Measurements from ENCODE around the gene PHKA2.

Gene PHKA2

GRCh38 chrX:18938710-18939109, 45.2 kb downstream of the PHKA2 start:
- no peak overlapping the region for H3K4ac ChIP-seq (ENCODE audit: low read depth, low read length)
- H4K5ac ChIP-seq (ENCODE audit: low read length) = no peak overlapping the region
- H4K8ac ChIP-seq (ENCODE audit: low read depth, low read length) = no peak overlapping the region
- H3K4me2 ChIP-seq (ENCODE audit: low read length) = no peak overlapping the region
- H3K18ac ChIP-seq (ENCODE audit: low read length) = no peak overlapping the region
- no peak for DNase-seq
- no peak overlapping the region for H2AK5ac ChIP-seq (ENCODE audit: low read length)
- H3K79me2 ChIP-seq (ENCODE audit: control insufficient read depth, insufficient read depth, low read length) = no peaks in the 10 kb centered on the region
- no peak overlapping the region for H3K9ac ChIP-seq (ENCODE audit: low read length)
- H2BK5ac ChIP-seq (ENCODE audit: low read length) = no peak overlapping the region
- H3K79me1 ChIP-seq (ENCODE audit: low read length) = no peaks in the 10 kb centered on the region
- no peaks in the 10 kb centered on the region for H3K27me3 ChIP-seq (ENCODE audit: insufficient read depth, low read length, poor library complexity)
- no peak overlapping the region for H3K23ac ChIP-seq (ENCODE audit: low read length)
- H3K36me3 ChIP-seq (ENCODE audit: control insufficient read depth, insufficient read depth, low read length) = no peaks in the 10 kb centered on the region
- no peaks in the 10 kb centered on the region for H3K4me1 ChIP-seq (ENCODE audit: control insufficient read depth, low read depth, low read length)
- no CpG with 5 or more reads among the region's 3 CpGs for WGBS (ENCODE audit: extremely low coverage, insufficient coverage, low lambda C conversion rate)
- no peak overlapping the region for H3K27ac ChIP-seq (ENCODE audit: low read depth, low read length)
- H3K56ac ChIP-seq (ENCODE audit: low read length) = no peak overlapping the region
- H2BK15ac ChIP-seq (replicated peaks; ENCODE audit: low read depth) = no peak overlapping the region
- H3K4me3 ChIP-seq (ENCODE audit: low read length) = no peak overlapping the region
- H2BK120ac ChIP-seq (ENCODE audit: low read depth, low read length) = no peak overlapping the region

GRCh38 chrX:18937173-18937572, 46.7 kb downstream of the PHKA2 start:
- H3K56ac ChIP-seq (ENCODE audit: low read length) = no peak overlapping the region
- H3K4me2 ChIP-seq (ENCODE audit: low read length) = no peak overlapping the region
- H3K27ac ChIP-seq (ENCODE audit: low read depth, low read length) = no peak overlapping the region
- no peaks in the 10 kb centered on the region for H3K27me3 ChIP-seq (ENCODE audit: insufficient read depth, low read length, poor library complexity)
- H4K5ac ChIP-seq (ENCODE audit: low read length) = no peak overlapping the region
- no peak overlapping the region for H2BK5ac ChIP-seq (ENCODE audit: low read length)
- no peaks in the 10 kb centered on the region for H3K4me1 ChIP-seq (ENCODE audit: control insufficient read depth, low read depth, low read length)
- H3K4me3 ChIP-seq (ENCODE audit: low read length) = no peak overlapping the region
- H3K18ac ChIP-seq (ENCODE audit: low read length) = no peak overlapping the region
- no peak overlapping the region for H4K8ac ChIP-seq (ENCODE audit: low read depth, low read length)
- no peaks in the 10 kb centered on the region for H3K36me3 ChIP-seq (ENCODE audit: control insufficient read depth, insufficient read depth, low read length)
- H3K79me2 ChIP-seq (ENCODE audit: control insufficient read depth, insufficient read depth, low read length) = no peaks in the 10 kb centered on the region
- no peak overlapping the region for H3K9ac ChIP-seq (ENCODE audit: low read length)
- H2BK15ac ChIP-seq (replicated peaks; ENCODE audit: low read depth) = no peak overlapping the region
- no peak overlapping the region for H3K4ac ChIP-seq (ENCODE audit: low read depth, low read length)
- H2AK5ac ChIP-seq (ENCODE audit: low read length) = no peak overlapping the region
- DNase-seq = no peak
- H2BK120ac ChIP-seq (ENCODE audit: low read depth, low read length) = no peak overlapping the region
- WGBS (ENCODE audit: extremely low coverage, insufficient coverage, low lambda C conversion rate) = no CpG with 5 or more reads among the region's 5 CpGs
- H3K79me1 ChIP-seq (ENCODE audit: low read length) = no peaks in the 10 kb centered on the region
- H3K23ac ChIP-seq (ENCODE audit: low read length) = no peak overlapping the region

GRCh38 chrX:18935893-18936292, 48.0 kb downstream of the PHKA2 start:
- no peak overlapping the region for H3K4me3 ChIP-seq (ENCODE audit: low read length)
- no CpG with 5 or more reads among the region's 10 CpGs for WGBS (ENCODE audit: extremely low coverage, insufficient coverage, low lambda C conversion rate)
- H4K5ac ChIP-seq (ENCODE audit: low read length) = no peak overlapping the region
- no peak overlapping the region for H2BK120ac ChIP-seq (ENCODE audit: low read depth, low read length)
- H3K4ac ChIP-seq (ENCODE audit: low read depth, low read length) = no peak overlapping the region
- H2BK15ac ChIP-seq (replicated peaks; ENCODE audit: low read depth) = no peak overlapping the region
- no peak overlapping the region for H4K8ac ChIP-seq (ENCODE audit: low read depth, low read length)
- no peaks in the 10 kb centered on the region for H3K79me2 ChIP-seq (ENCODE audit: control insufficient read depth, insufficient read depth, low read length)
- no peaks in the 10 kb centered on the region for H3K27me3 ChIP-seq (ENCODE audit: insufficient read depth, low read length, poor library complexity)
- no peak overlapping the region for H2AK5ac ChIP-seq (ENCODE audit: low read length)
- H3K79me1 ChIP-seq (ENCODE audit: low read length) = no peaks in the 10 kb centered on the region
- H3K4me2 ChIP-seq (ENCODE audit: low read length) = no peak overlapping the region
- H3K27ac ChIP-seq (ENCODE audit: low read depth, low read length) = no peak overlapping the region
- no peak overlapping the region for H3K23ac ChIP-seq (ENCODE audit: low read length)
- no peaks in the 10 kb centered on the region for H3K36me3 ChIP-seq (ENCODE audit: control insufficient read depth, insufficient read depth, low read length)
- H2BK5ac ChIP-seq (ENCODE audit: low read length) = no peak overlapping the region
- no peak overlapping the region for H3K18ac ChIP-seq (ENCODE audit: low read length)
- H3K9ac ChIP-seq (ENCODE audit: low read length) = no peak overlapping the region
- DNase-seq = no peak
- no peaks in the 10 kb centered on the region for H3K4me1 ChIP-seq (ENCODE audit: control insufficient read depth, low read depth, low read length)
- H3K56ac ChIP-seq (ENCODE audit: low read length) = no peak overlapping the region

GRCh38 chrX:18934708-18935107, 49.2 kb downstream of the PHKA2 start:
- H3K4me2 ChIP-seq (ENCODE audit: low read length) = no peak overlapping the region
- no peaks in the 10 kb centered on the region for H3K4me1 ChIP-seq (ENCODE audit: control insufficient read depth, low read depth, low read length)
- no peak overlapping the region for H3K4me3 ChIP-seq (ENCODE audit: low read length)
- no peak overlapping the region for H3K4ac ChIP-seq (ENCODE audit: low read depth, low read length)
- H3K27me3 ChIP-seq (ENCODE audit: insufficient read depth, low read length, poor library complexity) = no peaks in the 10 kb centered on the region
- no peak for DNase-seq
- H4K5ac ChIP-seq (ENCODE audit: low read length) = no peak overlapping the region
- H3K79me2 ChIP-seq (ENCODE audit: control insufficient read depth, insufficient read depth, low read length) = no peaks in the 10 kb centered on the region
- H3K23ac ChIP-seq (ENCODE audit: low read length) = no peak overlapping the region
- H3K27ac ChIP-seq (ENCODE audit: low read depth, low read length) = no peak overlapping the region
- no peaks in the 10 kb centered on the region for H3K79me1 ChIP-seq (ENCODE audit: low read length)
- no peak overlapping the region for H3K9ac ChIP-seq (ENCODE audit: low read length)
- no peak overlapping the region for H2BK15ac ChIP-seq (replicated peaks; ENCODE audit: low read depth)
- H3K56ac ChIP-seq (ENCODE audit: low read length) = no peak overlapping the region
- H3K18ac ChIP-seq (ENCODE audit: low read length) = no peak overlapping the region
- no peak overlapping the region for H2BK120ac ChIP-seq (ENCODE audit: low read depth, low read length)
- H2AK5ac ChIP-seq (ENCODE audit: low read length) = no peak overlapping the region
- no peak overlapping the region for H4K8ac ChIP-seq (ENCODE audit: low read depth, low read length)
- H2BK5ac ChIP-seq (ENCODE audit: low read length) = no peak overlapping the region
- no peaks in the 10 kb centered on the region for H3K36me3 ChIP-seq (ENCODE audit: control insufficient read depth, insufficient read depth, low read length)
- WGBS (ENCODE audit: extremely low coverage, insufficient coverage, low lambda C conversion rate) = no CpG with 5 or more reads among the region's 3 CpGs

- H3K27ac ChIP-seq (ENCODE audit: low read depth, low read length) = no peak overlapping the region
- no CpG with 5 or more reads among the region's 3 CpGs for WGBS (ENCODE audit: extremely low coverage, insufficient coverage, low lambda C conversion rate)
- H4K5ac ChIP-seq (ENCODE audit: low read length) = no peak overlapping the region
These were observed 50.3 kb downstream of the PHKA2 start for GRCh38 chrX:18933617-18934016.

GRCh38 chrX:18931972-18932371, 51.9 kb downstream of the PHKA2 start:
- no peaks in the 10 kb centered on the region for H3K27me3 ChIP-seq (ENCODE audit: insufficient read depth, low read length, poor library complexity)
- H2BK120ac ChIP-seq (ENCODE audit: low read depth, low read length) = no peak overlapping the region
- H2AK5ac ChIP-seq (ENCODE audit: low read length) = no peak overlapping the region
- no peak overlapping the region for H4K8ac ChIP-seq (ENCODE audit: low read depth, low read length)
- H4K5ac ChIP-seq (ENCODE audit: low read length) = no peak overlapping the region
- no peaks in the 10 kb centered on the region for H3K79me1 ChIP-seq (ENCODE audit: low read length)
- no peak overlapping the region for H3K56ac ChIP-seq (ENCODE audit: low read length)
- no peaks in the 10 kb centered on the region for H3K79me2 ChIP-seq (ENCODE audit: control insufficient read depth, insufficient read depth, low read length)
- no peak overlapping the region for H3K23ac ChIP-seq (ENCODE audit: low read length)
- H2BK5ac ChIP-seq (ENCODE audit: low read length) = no peak overlapping the region
- no peaks in the 10 kb centered on the region for H3K36me3 ChIP-seq (ENCODE audit: control insufficient read depth, insufficient read depth, low read length)
- peak; percentile 30 for DNase-seq
- H3K4me3 ChIP-seq (ENCODE audit: low read length) = no peak overlapping the region
- no peak overlapping the region for H3K9ac ChIP-seq (ENCODE audit: low read length)
- no peak overlapping the region for H3K27ac ChIP-seq (ENCODE audit: low read depth, low read length)
- H3K18ac ChIP-seq (ENCODE audit: low read length) = no peak overlapping the region
- no peak overlapping the region for H2BK15ac ChIP-seq (replicated peaks; ENCODE audit: low read depth)
- H3K4me1 ChIP-seq (ENCODE audit: control insufficient read depth, low read depth, low read length) = no peaks in the 10 kb centered on the region
- H3K4ac ChIP-seq (ENCODE audit: low read depth, low read length) = no peak overlapping the region
- WGBS (ENCODE audit: extremely low coverage, insufficient coverage, low lambda C conversion rate) = no CpG with 5 or more reads among the region's 9 CpGs
- H3K4me2 ChIP-seq (ENCODE audit: low read length) = no peak overlapping the region

More at GRCh38 chrX:18933617-18934016, 50.3 kb downstream of the PHKA2 start:
- Histone ChIP-seq H2AK5ac (ENCODE audit: low read length) (no peak overlapping the region), H3K56ac (ENCODE audit: low read length) (no peak overlapping the region), H3K4me1 (ENCODE audit: control insufficient read depth, low read depth, low read length) (no peaks in the 10 kb centered on the region), H3K79me1 (ENCODE audit: low read length) (no peaks in the 10 kb centered on the region), H3K79me2 (ENCODE audit: control insufficient read depth, insufficient read depth, low read length) (no peaks in the 10 kb centered on the region), H3K4ac (ENCODE audit: low read depth, low read length) (no peak overlapping the region), H3K23ac (ENCODE audit: low read length) (no peak overlapping the region), H3K36me3 (ENCODE audit: control insufficient read depth, insufficient read depth, low read length) (no peaks in the 10 kb centered on the region), H3K4me2 (ENCODE audit: low read length) (no peak overlapping the region), H3K9ac (ENCODE audit: low read length) (no peak overlapping the region), H3K27me3 (ENCODE audit: insufficient read depth, low read length, poor library complexity) (no peaks in the 10 kb centered on the region), H3K18ac (ENCODE audit: low read length) (no peak overlapping the region), H4K8ac (ENCODE audit: low read depth, low read length) (no peak overlapping the region), H2BK15ac (replicated peaks; ENCODE audit: low read depth) (no peak overlapping the region), H3K4me3 (ENCODE audit: low read length) (no peak overlapping the region), H2BK5ac (ENCODE audit: low read length) (no peak overlapping the region), H2BK120ac (ENCODE audit: low read depth, low read length) (no peak overlapping the region)
- DNase-seq = no peak
